ENCODE data around the gene LIPC.

The LIPC gene

DNA sequence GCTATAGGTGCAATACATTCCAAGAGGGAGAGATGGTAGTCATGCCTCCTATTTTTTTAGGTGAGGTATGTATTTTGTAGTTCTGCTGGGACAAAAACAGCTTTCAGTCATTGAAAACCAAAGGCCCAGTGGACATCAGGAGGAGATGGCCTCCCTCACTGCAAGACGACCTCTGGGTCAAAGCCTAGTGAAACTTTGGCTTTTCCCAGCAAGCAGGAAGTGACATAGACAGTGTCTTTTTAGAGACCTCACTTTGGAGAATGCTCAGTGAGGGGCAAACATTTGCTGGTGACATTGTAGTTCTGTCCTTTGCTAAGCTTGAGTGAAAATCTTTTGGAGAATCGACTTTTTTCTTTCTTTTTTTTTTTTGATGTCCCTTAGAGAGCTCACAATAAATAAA is 27.3 kb downstream of the LIPC start:
- no peak for DNase-seq

DNA sequence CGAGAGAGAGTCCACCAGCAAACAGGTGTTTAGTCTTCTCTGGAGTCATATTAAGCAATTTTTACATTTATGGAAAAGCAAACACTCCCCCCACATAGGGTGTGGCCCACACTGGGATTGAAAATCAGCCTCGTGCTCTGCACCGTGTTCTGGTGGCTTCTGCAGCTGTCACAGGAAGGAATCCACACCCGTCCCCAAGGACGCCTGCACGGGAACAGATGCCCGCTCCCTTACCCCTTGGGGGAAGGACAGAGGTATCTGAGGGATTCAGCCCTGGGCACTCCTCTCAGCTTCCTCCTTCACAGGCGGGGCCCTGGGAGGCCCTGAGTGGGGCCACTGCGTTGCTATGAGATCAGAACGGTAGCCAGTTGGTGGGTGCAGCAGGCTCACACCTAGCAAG is 27.8 kb downstream of the LIPC start:
- DNase-seq, result no peak

DNA sequence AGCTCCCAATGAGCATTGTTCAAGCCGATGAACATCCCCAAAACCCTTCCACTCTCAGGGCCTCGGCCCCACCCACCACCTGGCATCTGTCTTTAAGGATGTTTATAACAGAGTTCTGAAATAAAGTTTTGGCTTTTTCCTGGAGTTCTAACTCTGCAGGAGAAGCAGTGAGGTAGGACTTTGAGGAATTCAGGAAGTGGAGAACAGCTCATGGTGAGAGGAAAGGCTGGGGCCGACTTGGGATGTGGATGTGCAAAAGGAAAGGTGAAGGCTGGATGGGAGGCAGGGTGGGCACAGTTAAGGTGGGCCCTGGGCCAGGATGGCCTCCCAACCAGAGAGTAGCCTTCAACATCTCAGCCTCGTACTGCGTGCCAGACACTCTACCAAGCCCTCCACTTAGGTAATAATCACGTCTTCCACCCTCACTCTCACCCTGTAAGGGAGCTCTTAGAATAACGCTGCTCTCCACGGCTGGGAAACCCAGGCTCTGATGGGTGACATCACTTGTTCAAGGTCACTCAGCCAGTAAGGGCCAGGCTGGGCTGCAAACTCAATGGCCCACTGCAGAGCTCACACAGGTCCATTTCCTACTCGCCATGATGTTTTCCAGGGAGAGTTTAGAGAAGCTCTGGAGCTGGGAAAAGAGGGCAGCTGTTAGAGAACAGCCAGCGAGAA is 28.5 kb downstream of the LIPC start:
- no peak for DNase-seq

DNA sequence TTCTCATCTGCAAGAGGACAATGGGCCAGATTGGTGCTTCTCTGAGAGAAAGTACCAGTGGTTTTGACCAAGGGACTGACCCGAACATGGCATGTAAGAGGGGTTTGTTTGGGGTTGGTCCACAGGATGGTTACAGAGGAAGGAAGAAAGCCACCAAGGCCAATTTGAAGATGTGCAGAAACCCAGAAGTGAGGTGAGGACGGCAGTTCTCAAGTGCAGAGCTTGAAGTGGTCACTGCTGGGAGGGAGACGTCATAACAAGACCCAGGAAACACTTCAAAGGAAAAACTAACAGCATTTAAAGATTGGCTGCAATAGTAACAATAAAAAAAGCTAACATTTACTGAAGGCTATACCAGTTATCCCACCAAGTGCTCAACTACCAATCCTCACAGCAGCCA is 29.1 kb downstream of the LIPC start:
- no peak for DNase-seq

DNA sequence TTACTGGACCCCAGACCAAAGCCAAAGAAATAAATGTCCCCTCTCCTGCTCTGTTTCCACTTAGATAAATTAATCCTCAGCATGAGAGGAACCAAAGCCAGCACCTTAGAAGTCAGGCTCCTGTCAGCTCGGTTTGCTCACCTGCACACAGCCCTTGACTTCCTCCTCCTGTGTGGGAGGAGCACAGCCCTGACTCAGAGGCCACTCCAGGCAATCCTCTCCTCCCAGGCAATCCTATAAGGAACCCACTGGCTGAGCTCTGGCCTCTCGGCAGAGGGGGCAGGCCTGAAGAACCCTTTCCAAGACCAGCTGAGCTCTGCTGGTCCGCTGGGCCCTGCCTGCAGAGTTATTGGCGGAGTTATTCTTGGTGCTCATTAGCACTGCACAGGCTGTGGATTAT is 30.8 kb downstream of the LIPC start:
- DNase-seq, result no peak

DNA sequence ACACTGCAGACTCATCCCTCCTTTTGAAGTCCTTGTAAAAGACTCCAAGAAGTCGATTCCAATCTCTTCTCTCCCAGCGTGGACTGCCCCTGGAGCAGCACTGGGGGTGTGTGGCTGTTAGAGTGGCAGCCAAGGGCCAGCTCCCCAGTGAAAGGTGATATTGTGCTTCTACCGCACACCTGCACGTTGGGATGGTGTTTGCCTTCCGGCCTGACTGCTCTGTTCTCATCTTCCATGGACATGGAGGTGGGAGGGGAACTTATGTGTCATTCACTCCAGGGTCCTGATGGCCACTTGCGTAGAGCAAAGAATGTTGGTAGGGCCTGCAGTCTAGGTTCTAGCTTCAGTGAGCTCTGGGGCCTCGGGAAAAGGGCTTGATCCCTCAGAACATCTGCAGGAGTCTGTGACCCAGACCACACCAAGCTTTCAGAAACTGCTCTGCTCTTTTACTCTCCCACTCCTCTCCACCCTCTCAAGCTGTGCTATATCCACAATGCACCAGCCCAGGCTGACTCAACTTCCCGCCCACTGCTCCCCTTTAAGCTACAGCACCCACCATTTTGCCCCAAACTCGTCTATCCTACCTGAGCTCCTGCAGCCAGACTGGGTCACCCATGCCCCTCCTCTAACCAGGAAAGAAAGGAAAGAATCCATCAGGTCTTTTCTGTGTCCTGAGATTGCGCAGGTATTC is 31.3 kb downstream of the LIPC start:
- no peak for DNase-seq

DNA sequence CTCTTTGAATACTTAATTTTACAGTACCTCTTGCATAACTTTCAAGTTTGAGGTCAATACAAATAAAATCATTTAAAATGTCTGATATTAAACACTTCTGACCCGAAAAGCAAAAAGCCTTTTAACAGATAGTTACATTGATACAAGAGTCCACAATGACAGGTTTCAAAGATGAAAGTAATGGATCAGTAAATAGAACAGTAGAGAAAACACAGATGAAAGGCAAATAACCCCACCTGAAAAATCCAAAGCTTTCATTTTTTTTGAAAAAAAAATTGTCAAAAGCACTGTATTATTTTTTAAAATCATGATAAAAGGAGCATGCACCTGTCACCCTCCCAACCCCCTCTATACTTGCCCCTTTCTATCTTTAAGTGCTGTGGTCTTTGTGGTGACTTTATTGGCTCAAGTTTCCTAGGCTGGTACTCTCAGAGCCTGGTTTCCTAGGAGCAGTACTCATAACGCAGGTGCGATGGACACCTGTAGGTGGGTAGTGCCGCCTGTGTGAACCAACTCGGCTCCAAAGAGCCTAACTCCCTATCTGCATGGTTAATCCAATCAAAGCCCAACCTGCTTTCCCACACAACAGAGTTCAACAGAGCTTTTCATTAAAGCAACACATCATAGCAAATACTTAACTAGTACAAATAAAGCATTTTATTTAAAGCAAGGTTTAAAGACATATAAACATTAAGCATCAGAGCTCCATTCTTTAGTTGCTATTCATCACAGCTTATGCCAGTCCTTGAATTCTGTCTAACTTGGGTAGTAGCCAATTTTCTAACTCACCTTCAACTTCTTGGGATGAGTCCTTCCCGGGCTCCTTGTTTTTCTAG is 32.2 kb downstream of the LIPC start:
- DNase-seq, result peak; percentile 35

DNA sequence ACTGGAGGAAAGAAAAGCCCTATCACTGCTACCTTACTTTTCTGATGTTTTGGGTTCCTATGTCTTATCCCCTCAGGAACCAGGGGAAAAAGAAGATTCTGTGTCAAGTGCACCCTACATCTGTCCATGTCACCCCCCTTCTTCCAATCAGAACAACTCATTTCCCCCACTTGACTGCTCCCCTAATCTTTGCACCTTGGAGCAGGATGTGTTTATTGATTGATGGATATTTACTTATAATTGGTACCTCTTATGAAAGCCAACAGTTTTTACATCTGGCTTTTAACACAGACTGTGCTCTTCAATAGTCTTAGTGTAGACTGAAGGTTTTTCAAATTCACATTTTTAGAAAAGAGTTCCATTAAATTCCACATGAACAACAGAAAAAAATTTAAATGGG is 33.3 kb downstream of the LIPC start:
- no peak for DNase-seq

DNA sequence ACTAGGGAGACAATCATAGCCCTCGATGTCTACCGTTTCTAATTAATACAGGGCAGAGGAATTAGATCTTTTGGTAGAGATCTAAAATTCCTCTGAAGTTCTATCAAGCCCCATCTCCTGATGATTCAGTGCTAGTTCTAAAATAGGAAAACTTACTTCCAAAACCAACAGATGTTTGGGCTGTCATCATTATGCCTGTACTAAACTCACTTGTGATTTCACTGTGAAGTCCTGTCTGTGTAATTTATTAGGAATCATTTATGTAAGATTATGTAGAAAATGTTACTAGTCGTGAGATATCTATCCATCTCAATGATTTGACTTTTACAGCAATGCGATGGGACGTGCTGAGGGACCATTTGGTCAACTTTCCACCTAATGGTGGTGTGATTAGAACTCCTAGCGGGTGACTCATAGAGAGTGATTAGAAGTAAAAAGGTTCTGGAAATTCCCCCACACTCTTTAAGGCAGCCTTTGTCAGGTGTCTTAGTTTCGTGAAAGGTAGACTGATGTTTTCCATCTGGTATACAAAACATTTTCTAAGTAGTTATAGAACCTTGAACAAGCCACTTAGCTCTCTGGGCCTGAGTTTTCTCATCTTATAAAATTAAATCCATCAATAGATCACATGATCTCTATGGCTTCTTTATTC is 34.2 kb downstream of the LIPC start:
- DNase-seq, result no peak

DNA sequence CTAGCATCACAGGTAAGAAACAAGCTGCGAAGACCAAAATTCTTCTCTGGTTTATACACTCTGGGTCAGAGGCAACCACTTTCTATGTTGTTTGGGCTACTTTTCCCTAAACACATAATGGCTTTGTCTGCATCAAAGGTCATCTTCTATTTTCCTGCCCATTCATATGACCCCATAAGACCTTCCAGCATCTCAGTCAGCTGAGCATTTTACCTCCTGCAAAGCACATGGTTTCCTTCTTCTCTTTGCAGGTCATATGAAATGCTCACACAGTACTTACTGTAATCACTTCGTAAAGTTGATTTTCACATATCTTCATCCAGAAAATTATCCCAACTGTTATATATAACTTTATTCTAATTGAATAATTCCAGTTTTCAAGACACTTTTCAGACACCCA is 34.8 kb downstream of the LIPC start:
- DNase-seq, result no peak

DNA sequence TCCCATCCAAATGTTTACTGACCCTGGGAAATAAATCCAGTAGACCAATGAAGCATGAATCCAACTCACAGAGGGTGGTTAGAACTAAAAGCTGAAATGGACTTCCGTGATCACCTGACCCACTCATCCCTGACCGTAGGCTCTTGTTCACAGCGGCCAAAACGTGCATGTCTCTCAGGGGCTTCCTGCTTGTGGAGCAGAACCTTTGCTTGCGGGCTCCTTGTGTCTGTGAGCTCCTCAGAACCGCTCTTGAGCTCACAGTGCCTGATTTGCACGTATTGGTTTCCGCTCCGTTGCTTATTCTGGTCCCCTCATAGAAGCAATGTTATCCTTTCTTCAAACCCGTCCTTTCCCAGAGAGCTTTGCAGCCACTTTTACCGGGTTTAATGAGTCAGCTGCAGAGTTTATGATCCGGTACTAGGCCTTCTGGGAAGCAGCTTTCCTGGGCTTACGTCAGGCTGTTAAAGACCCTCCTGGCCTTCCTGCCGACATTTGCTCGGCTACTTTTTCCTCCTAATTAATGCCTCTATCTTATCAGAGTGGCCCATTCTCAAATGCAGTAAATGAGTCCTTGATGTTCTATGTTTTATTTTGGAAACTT is 35.4 kb downstream of the LIPC start:
- no peak for DNase-seq

DNA sequence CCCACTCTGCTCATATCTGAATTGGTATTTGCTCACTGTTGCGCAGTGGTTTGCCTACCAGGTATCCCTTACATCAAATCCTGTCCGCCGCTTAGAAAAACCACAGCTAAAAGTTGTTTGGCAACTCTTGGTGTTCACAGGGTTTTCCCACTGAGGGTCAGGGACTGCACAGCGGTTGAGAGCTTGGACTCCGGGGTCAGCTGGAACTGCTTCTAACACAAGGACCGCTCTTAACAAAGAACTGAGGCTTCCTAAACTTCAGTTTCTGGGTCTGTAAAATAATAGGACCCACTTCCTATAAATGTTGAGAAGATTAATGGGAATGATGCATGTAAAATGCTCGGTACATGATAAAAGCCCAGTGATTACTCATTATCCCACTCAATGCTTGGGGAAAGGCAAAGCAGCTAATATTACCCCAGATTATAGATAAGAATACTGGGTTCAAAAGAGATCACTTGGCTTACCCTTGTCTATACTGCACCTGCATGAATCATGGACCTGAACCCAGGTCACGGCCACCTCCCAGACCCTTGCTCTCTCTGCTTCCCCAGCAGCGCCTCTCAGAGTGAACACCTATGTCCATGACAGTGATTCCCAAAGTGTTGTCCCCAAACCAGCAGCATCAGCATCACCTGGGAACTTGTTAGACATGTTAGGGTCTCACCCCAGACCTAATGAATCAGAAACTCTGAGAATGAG is 36.1 kb downstream of the LIPC start:
- no peak for DNase-seq

DNA sequence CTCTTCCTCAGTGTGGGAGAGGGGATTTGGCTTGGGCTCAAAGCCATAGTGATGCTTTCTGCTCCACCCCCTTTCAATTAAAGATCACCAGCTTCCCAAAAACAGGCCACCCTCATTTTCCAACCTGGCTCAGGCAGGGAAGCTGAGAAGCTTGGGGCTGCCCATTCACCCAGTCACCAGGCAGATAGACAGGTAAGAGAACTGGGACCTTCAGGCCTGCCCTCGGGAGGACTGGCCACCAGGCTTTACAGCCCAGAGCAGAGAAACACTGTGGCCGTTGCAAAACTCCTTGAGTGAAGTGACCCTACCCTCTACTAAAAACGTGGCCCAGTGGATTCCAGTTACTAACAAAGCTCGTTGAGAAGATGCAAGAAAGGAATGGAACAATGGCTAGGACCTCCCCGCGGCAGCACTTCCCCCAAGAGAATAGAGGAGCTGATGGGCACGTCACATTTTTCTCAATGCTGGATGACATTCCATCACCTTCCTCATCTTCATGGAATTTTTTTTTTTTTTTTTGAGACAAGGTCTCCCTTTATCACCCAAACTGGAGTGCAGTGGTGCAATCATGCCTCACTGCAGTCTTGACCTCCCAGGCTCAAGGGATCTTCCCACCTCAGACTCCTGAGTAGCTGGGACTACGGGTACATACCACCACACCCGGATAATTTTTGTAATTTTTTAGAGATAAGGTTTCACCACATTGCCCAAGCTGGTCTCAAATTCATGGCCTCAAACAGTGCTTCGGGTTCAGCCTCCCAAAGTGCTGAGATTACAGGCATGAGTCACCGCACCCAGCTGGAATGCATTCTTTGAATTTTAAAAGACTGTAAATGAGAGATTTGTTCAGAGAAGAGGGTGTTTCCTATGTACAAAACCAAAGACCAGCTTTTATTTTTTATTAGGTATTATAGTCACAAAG is 37.9 kb downstream of the LIPC start:
- DNase-seq, result peak; percentile 97

DNA sequence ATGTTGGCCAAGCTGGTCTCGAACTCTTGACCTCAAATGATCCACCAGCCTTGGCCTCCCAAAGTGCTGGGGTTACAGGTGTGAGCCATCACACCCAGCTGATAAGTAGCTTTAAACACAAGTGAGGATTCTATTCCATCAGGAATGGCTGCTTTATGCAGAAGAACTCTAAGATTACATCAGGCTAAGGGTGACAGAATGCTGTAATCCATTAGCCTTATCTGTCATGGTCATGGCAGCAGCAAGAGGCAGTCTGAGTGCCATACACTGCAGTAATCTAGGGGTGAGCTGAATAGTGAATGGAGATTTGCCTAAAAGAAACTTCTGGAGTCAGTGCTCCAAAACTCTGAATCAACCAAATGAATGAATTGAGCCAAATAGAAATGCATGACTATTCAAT is 39.6 kb downstream of the LIPC start:
- DNase-seq, result no peak

DNA sequence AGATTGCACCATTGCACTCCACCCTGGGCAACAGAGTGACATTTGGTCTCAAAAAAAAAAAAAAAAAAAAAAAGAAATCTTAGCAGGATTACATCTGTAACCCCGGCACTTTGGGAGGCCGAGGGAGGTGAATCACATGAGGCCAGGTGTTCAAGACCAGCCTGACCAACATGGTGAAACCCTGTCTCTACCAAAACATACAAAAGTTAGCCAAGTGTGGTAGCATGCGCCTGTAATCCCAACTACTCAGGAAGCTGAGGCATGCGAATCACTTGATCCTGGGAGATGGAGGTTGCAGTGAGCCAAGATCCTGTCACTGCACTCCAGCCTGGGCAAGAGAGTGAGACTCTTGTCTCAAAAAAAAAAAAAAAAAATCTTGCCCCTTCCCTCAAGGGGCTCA is 40.4 kb downstream of the LIPC start:
- DNase-seq, result no peak

DNA sequence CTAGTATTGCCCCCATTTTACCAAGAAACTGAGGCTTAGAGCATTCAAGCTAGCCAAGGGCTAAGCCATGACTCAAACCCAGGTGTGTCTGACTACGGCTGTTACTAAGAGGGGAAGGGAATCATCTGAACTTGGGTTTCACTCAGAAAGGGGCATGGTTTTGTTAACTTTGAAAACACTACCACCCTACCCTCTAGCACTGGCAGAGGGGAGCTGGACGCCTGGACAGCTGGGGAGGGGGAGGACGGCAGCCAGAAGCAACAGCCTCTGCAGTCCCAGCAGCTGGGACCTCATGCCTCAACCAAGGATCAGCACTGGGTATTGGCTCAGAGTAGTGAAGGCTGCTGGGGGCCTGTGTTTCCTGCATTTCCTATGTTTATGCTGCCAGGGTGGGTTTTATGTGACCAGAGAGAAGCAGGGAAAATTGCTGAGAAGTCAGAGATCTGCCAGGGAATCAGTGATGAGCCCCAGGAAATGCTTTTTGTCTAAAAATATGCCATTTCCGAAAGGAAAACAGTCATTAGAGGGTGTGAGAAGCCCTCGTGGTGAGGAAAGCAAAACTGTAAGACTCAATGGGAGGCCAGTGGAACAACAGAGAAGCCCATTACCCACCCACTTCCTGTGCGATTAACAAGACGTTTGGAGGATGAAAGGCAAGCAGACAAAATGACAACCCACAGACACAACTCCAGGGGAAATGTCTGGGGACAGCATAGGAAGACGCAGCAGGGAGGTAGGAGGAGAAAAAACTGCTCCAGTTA is 41.2 kb downstream of the LIPC start:
- DNase-seq, result peak; percentile 55

DNA sequence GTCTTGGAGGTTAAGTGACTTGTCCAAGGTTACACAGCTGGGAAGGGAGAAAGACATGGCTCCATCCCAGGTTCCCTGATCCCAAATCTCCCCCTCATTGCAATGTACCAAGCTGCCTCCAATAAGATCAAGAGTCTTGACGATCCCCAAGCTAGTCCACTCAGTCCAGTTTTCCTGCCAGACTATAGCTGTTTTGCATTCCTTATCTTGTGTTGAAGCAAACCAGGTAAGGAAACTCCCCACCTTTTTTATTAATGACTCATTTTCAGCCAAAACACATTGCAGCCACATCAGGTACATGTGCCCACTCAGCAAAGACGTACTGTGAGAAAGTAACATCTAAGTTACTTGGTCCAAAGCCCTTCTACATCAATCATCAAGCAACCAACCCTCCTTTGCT is 41.9 kb downstream of the LIPC start:
- peak; percentile 74 for DNase-seq

DNA sequence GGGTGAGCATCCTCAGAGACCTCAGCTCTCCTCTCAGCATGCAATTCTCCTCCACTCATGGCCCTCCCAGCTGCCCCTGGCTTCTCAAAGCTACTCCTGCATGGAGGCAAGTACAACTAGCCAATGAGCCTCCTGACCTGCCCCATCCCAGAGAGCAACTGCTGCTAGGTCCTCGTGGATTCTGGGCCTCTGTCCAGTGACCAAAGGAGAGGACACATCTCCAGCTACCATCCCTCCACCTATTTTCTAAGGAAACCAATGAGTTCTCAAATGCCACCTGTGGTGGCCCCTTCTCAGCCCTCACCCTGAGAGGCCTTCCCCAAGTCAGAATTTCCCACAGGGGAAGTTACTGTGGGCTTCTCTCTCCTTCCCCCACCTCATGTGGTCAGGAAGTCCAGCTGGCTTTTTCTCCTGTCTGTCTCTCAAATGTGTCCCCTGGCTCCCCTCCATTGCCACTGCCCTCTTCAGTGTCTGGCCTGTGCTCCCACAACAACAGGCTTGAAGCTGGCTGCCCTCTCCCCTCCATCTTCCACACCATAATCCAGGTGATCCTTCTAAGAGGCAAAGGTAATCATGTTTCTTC is 43.0 kb downstream of the LIPC start:
- DNase-seq, result no peak

DNA sequence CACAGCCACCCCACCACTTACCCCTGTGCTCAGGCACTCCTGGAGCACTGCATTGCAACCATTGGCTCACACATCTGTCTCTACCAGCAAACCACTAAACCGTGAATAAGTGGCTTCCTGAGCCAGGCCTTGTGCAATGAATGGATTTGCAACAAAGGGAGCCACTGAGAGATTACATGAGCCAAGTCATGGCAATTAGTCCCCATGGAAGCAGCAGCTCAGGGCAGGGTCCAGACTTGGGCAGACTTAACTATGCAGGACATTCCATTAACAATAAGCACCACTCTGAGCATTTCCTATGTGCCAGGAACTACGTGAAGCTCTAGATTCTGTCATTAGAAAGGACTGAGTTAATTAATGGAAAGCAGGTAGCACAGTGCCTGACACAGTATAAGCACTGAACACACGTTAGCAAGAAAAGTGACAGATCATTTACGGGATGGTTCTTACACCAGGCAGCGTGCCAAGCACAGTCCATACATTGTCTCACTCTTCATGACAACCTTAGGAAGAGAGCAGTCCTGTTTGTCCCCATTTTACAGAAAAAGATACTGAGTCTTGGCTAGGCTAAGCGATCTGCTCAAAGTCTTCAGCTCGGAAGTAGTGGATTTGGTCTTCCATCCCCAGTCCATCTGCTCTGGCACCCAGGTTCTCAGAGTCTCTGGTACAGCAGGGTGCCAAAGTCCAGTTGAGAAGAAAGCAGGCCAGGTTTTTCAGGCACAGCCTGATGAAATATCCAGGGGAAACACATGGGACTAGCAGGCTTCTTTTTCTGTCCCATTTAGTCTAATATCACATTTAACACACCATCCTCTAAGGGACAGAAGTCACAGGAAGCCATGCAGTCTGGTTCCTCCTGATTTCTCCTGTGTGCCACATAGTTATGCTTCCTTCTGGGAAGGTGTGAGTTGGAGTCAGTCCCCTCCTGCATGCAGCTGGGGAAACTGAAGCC is 44.1 kb downstream of the LIPC start:
- DNase-seq, result peak; percentile 63

Measured in fibroblast of skin of back (primary cell).